ENCODE measurements around the gene TRIM2.

- TF ChIP-seq CTCF (optimal IDR thresholded peaks at IDR 0.05 in 1 of 3, IDR thresholded peaks at IDR 0.05 in 1 of 3, conservative IDR thresholded peaks at IDR 0.05 in 1 of 3; ENCODE audit: extremely low read depth in 1 of 3, insufficient read depth in 2 of 3, low read length in 3 of 3) (no peak), EZH2 (IDR thresholded peaks at IDR 0.05; ENCODE audit: low read length) (no peak)
Measured at GRCh38 chr4:153159728-153160221, 44.5 kb upstream of the TRIM2 start.
